ENCODE results near the gene ZSCAN25. TPM values are rescaled to one million over a fixed set of nuclear protein-coding genes. Genes with fewer than 3 reads are reported as not detected.

Gene ZSCAN25
- total RNA-seq, 1 donor from 2014 or later: 9.0 TPM

GRCh38 chr7:99623702-99624447, 7.1 kb downstream of the ZSCAN25 start:
- no peak for DNase-seq
- TF ChIP-seq, protein P1, sequence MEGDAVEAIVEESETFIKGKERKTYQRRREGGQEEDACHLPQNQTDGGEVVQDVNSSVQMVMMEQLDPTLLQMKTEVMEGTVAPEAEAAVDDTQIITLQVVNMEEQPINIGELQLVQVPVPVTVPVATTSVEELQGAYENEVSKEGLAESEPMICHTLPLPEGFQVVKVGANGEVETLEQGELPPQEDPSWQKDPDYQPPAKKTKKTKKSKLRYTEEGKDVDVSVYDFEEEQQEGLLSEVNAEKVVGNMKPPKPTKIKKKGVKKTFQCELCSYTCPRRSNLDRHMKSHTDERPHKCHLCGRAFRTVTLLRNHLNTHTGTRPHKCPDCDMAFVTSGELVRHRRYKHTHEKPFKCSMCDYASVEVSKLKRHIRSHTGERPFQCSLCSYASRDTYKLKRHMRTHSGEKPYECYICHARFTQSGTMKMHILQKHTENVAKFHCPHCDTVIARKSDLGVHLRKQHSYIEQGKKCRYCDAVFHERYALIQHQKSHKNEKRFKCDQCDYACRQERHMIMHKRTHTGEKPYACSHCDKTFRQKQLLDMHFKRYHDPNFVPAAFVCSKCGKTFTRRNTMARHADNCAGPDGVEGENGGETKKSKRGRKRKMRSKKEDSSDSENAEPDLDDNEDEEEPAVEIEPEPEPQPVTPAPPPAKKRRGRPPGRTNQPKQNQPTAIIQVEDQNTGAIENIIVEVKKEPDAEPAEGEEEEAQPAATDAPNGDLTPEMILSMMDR (IDR thresholded peaks at IDR 0.05; ENCODE audit: borderline replicate concordance): no peak
- Histone ChIP-seq H3K36me3 (peaks cover 100% of the 10 kb centered on the region), H3K27me3 (ENCODE audit: low read depth) (no peaks in the 10 kb centered on the region), H3K9me3 (replicated peaks) (no peaks in the 10 kb centered on the region), H3K27ac (replicated peaks) (no peak overlapping the region), H3K4me3 (no peak overlapping the region), H3K4me1 (peaks cover 1% of the 10 kb centered on the region)
- intact Hi-C loops (cut with micrococcal nuclease): no loop called here

- intact Hi-C loops (cut with micrococcal nuclease): no loop called here
- Histone ChIP-seq H3K27ac (replicated peaks) (no peak overlapping the region), H3K36me3 (peaks cover 100% of the 10 kb centered on the region), H3K4me3 (no peak overlapping the region), H3K4me1 (no peaks in the 10 kb centered on the region), H3K9me3 (replicated peaks) (no peaks in the 10 kb centered on the region), H3K27me3 (ENCODE audit: low read depth) (no peaks in the 10 kb centered on the region)
- TF ChIP-seq, protein P1 (IDR thresholded peaks at IDR 0.05; ENCODE audit: borderline replicate concordance): no peak
- DNase-seq: no peak
These were observed 7.7 kb downstream of the ZSCAN25 start for GRCh38 chr7:99624484-99624883.

- Histone ChIP-seq H3K36me3 (peaks cover 100% of the 10 kb centered on the region), H3K4me1 (no peaks in the 10 kb centered on the region), H3K4me3 (no peak overlapping the region), H3K27me3 (ENCODE audit: low read depth) (no peaks in the 10 kb centered on the region), H3K27ac (replicated peaks) (no peak overlapping the region), H3K9me3 (replicated peaks) (no peaks in the 10 kb centered on the region)
- intact Hi-C loops (cut with micrococcal nuclease): no loop called here
- DNase-seq: no peak
- TF ChIP-seq, protein P1 (IDR thresholded peaks at IDR 0.05; ENCODE audit: borderline replicate concordance): no peak
These were observed 8.6 kb downstream of the ZSCAN25 start for GRCh38 chr7:99625321-99625720.

DNA sequence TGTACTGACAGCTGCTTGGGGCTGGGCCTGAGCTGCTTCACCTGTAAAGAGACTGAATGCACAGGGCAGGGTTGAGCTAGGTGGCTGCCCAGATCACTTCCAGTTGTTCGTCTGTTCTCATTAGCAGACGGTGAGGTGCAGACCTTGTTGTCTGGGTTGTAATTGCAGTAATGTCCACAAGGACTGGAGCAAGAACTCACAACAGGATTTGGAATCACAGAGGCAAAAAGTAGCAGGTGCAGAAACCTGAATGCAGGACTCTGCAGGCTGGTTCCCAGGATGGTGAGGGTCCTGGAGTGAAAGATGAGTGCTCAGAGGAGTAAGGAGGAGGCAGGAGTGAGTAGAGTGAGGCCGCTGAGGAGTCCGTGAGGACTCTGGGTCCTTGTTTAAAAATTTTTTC, 9.2 kb downstream of the ZSCAN25 start:
- TF ChIP-seq, protein P1 (IDR thresholded peaks at IDR 0.05; ENCODE audit: borderline replicate concordance): no peak
- no peak overlapping the region for H3K27ac ChIP-seq (replicated peaks)
- H3K9me3 ChIP-seq (replicated peaks): no peaks in the 10 kb centered on the region
- H3K4me3 ChIP-seq: no peak overlapping the region
- no peak for DNase-seq
- H3K4me1 ChIP-seq: no peaks in the 10 kb centered on the region
- peaks cover 100% of the 10 kb centered on the region for H3K36me3 ChIP-seq
- H3K27me3 ChIP-seq (ENCODE audit: low read depth): no peaks in the 10 kb centered on the region
- intact Hi-C loops (cut with micrococcal nuclease): no loop called here

- Histone ChIP-seq H3K27ac (replicated peaks) (no peak overlapping the region), H3K27me3 (ENCODE audit: low read depth) (no peaks in the 10 kb centered on the region), H3K4me3 (no peak overlapping the region), H3K9me3 (replicated peaks) (no peaks in the 10 kb centered on the region), H3K4me1 (peaks cover 7% of the 10 kb centered on the region), H3K36me3 (peaks cover 95% of the 10 kb centered on the region)
- intact Hi-C loops (cut with micrococcal nuclease): no loop called here
- TF ChIP-seq, protein P1 (IDR thresholded peaks at IDR 0.05; ENCODE audit: borderline replicate concordance): no peak
- no peak for DNase-seq
These were observed 9.9 kb downstream of the ZSCAN25 start for GRCh38 chr7:99626661-99627060.
